NT2/D1 (cell line): ENCODE results near the gene TRAK1.

ENCODE experiments used
- SUZ12 ChIP-seq: IDR thresholded peaks from 2 replicates; pipeline ENCODE4 v1.6.1; 2011; ENCODE audit not compliant: insufficient read length, insufficient read depth; ENCODE audit errors: extremely low read depth
- YY1 ChIP-seq: IDR thresholded peaks from 2 replicates; pipeline ENCODE4 v1.6.1; 2011; ENCODE audit not compliant: insufficient read length, insufficient read depth
- ZNF274 ChIP-seq: IDR thresholded peaks from 2 replicates; pipeline ENCODE4 v1.6.1; 2011; ENCODE audit warnings: mild to moderate bottlenecking, low read depth, low read length

DNA sequence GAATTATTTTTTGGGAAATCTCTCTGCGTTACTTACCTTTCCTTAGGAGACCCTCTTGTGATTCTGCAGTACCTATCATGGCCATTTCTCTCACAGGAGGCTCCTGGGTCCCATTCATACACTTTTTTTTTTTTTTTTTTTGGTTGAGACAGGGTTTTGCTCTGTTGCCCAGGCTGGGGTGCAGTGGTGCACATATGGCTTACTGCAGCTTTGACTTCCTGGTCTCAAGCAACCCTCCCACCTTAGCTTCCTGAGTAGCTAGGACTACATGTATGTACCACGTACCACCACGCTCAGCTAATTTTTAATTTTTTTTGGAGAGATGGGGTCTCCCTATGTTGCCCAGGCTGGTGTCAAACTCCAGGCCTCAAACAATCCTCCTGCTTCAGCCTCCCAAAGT lies 36.1 kb downstream of the TRAK1 start:
- no peak for TF ChIP-seq YY1
- no peak for TF ChIP-seq SUZ12
- TF ChIP-seq ZNF274 = no peak
